Measurements from ENCODE around the gene MAPK8IP3.

Gene MAPK8IP3

DNA sequence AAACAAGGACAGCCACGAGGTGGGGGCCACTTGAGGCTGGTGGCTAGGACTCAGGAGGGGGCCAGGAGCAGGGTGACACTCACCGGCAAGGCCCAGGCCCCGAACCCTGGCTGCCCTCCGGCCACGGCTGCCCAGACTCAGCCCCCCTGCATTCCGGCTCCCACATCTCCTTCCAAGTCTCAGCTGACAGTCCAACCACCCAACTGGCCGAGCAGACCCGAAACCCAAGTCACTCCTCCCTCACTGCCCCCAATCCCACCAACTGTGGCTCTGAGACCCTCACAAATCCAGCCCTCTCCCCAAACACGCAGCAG, 111.2 kb downstream of the MAPK8IP3 start:
- no peaks in the 10 kb centered on the region for H3K27me3 ChIP-seq (replicated peaks; ENCODE audit: control insufficient read depth, insufficient read depth, low read length)
- no peak for DNase-seq (ENCODE audit: extremely low read depth, insufficient read length)
- H3K36me3 ChIP-seq (ENCODE audit: control insufficient read depth, insufficient read depth, low read length) = peaks cover 6% of the 10 kb centered on the region
- H3K4me3 ChIP-seq (replicated peaks; ENCODE audit: low read depth, low read length) = no peak overlapping the region
- TF ChIP-seq, protein P1, sequence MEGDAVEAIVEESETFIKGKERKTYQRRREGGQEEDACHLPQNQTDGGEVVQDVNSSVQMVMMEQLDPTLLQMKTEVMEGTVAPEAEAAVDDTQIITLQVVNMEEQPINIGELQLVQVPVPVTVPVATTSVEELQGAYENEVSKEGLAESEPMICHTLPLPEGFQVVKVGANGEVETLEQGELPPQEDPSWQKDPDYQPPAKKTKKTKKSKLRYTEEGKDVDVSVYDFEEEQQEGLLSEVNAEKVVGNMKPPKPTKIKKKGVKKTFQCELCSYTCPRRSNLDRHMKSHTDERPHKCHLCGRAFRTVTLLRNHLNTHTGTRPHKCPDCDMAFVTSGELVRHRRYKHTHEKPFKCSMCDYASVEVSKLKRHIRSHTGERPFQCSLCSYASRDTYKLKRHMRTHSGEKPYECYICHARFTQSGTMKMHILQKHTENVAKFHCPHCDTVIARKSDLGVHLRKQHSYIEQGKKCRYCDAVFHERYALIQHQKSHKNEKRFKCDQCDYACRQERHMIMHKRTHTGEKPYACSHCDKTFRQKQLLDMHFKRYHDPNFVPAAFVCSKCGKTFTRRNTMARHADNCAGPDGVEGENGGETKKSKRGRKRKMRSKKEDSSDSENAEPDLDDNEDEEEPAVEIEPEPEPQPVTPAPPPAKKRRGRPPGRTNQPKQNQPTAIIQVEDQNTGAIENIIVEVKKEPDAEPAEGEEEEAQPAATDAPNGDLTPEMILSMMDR (IDR thresholded peaks at IDR 0.05; ENCODE audit: insufficient read depth, low read length, poor library complexity, severe bottlenecking) = no peak

DNA sequence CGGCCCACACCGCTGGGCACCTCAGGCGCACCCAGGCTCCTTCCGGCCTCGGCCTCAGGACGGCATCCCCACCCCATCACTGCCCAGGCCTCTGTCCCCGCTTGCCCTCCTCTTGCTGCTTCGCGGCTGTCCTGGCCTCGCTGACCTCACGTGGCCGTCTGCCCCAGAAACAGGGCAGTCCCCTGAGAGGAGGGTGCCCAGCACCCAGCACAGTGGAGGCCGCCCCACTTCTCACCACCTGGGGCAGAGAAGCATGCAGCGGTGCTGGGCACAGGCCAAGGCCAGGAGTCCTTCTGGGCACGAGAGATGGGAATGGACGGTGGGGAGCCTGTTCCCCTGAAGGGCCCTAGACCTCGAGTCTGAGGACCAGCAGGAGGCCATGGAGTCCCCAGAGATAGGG, 111.7 kb downstream of the MAPK8IP3 start:
- Histone ChIP-seq H3K36me3 (ENCODE audit: control insufficient read depth, insufficient read depth, low read length) (peaks cover 8% of the 10 kb centered on the region), H3K4me3 (replicated peaks; ENCODE audit: low read depth, low read length) (no peak overlapping the region), H3K27me3 (replicated peaks; ENCODE audit: control insufficient read depth, insufficient read depth, low read length) (no peaks in the 10 kb centered on the region)
- DNase-seq (ENCODE audit: extremely low read depth, insufficient read length) = no peak
- TF ChIP-seq, protein P1 (IDR thresholded peaks at IDR 0.05; ENCODE audit: insufficient read depth, low read length, poor library complexity, severe bottlenecking) = no peak

DNA sequence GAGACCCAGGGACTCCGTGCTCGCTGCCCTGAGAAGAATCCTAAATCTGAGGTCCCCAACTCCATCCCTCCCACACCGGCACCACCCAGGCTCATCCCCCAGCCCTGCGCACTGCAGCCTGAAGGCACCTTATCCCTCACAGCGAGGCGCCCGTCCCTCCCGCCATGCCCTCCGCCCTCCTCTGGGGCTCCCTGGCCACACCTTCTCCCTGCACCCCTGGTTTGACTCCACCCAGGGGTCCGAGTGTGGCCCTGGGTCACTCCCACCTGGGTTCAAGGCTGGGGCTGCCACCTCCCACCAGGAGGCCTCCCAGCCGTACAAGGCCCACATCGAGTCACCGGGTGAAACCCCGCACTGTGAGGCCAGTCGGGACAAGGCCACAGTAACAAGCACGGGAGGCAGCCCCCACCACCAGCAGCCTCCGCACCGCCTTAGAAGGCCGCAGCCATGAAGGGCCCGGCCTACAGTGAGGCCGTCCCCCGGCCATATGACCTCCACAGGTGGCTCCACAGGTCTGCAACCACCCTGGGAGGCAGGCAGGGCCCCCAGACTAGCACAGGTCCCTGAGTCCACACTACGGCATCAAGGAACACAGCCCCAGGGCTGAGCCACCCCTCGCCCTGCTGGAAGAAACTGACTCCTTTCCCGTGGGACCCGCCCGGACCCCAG, 112.3 kb downstream of the MAPK8IP3 start:
- no peaks in the 10 kb centered on the region for H3K27me3 ChIP-seq (replicated peaks; ENCODE audit: control insufficient read depth, insufficient read depth, low read length)
- peaks cover 8% of the 10 kb centered on the region for H3K36me3 ChIP-seq (ENCODE audit: control insufficient read depth, insufficient read depth, low read length)
- TF ChIP-seq, protein P1 (IDR thresholded peaks at IDR 0.05; ENCODE audit: insufficient read depth, low read length, poor library complexity, severe bottlenecking) = no peak
- H3K4me3 ChIP-seq (replicated peaks; ENCODE audit: low read depth, low read length) = no peak overlapping the region
- DNase-seq (ENCODE audit: extremely low read depth, insufficient read length) = no peak

DNA sequence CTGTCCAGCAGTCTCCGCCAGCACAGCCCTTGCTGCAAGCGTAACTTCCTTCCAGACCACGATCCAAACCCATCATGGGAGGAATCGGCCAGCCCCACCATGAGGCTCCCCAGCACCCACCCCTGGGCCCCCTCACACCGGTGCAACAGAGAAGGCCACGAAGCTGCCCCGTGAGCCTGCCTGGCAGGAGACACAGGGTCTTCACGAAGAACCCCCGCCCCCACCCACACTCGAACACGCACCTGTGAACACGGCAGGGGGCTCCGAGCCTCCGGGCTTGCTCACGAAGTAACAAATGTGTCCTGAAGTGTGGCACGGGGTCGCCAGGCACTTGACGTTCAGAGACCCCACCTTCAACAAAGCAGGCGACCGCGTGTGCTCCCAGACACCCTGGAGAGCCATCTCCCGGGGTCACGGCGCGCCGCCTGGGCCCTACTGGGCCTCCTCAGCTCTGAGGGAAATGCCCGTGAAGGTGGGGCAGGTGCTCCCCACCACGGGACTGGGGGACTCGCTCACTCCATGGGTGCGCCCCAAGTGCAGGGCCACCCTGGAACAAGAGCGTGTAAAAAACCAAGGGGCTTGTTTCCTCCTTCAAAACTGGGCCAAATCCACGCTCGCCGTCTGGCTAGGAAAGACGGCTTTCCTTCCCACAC, 113.0 kb downstream of the MAPK8IP3 start:
- Histone ChIP-seq H3K36me3 (ENCODE audit: control insufficient read depth, insufficient read depth, low read length) (peaks cover 8% of the 10 kb centered on the region), H3K27me3 (replicated peaks; ENCODE audit: control insufficient read depth, insufficient read depth, low read length) (no peaks in the 10 kb centered on the region), H3K4me3 (replicated peaks; ENCODE audit: low read depth, low read length) (no peak overlapping the region)
- no peak for DNase-seq (ENCODE audit: extremely low read depth, insufficient read length)
- TF ChIP-seq, protein P1 (IDR thresholded peaks at IDR 0.05; ENCODE audit: insufficient read depth, low read length, poor library complexity, severe bottlenecking) = no peak

DNA sequence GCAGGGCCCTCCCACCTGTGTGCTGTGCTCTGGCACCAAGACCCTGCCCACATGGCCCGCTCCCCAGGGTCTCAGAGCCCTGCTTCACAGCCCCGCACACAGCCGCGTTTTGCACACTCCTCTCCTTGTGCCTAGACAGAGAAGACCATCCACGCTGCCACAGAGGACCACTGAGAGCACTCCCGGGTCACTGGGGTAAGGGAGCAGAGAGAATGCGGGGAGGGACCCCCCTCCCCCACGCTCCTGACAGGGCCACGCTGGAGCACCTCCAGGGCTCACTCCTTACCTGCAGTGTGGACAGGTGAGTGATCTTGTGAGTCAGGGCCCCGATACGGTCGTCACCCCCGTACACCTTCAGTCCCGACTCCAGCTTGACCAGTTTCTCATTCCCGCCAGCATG, 113.6 kb downstream of the MAPK8IP3 start:
- TF ChIP-seq, protein P1 (IDR thresholded peaks at IDR 0.05; ENCODE audit: insufficient read depth, low read length, poor library complexity, severe bottlenecking) = no peak
- Histone ChIP-seq H3K36me3 (ENCODE audit: control insufficient read depth, insufficient read depth, low read length) (peaks cover 8% of the 10 kb centered on the region), H3K27me3 (replicated peaks; ENCODE audit: control insufficient read depth, insufficient read depth, low read length) (no peaks in the 10 kb centered on the region), H3K4me3 (replicated peaks; ENCODE audit: low read depth, low read length) (no peak overlapping the region)
- DNase-seq (ENCODE audit: extremely low read depth, insufficient read length) = no peak

Data from GM06990 (cell line).